GM23338 (cell line): ENCODE data around the gene VGLL4. TPM values are rescaled to one million over a fixed set of nuclear protein-coding genes. Genes with fewer than 3 reads are reported as not detected.

ENCODE experiments used
- ATAC-seq: fragments of 200-7000 bp; cut with Tn5 transposase; 3 replicates; pipeline ENCODE4 v1.9.1; 2020
- DNase-seq: peaks from one replicate; pipeline ENCODE4 v3.0.0-alpha.2; 2015; ENCODE audit warnings: low spot score
- H2AFZ ChIP-seq: fragments of 200-600 bp; sonication (generic); 2 replicates; pipeline ENCODE4 v1.8.0; 2016; ENCODE audit warnings: antibody characterized with exemption, mild to moderate bottlenecking, moderate library complexity
- H3F3A ChIP-seq: fragments of 200-600 bp; sonication (generic); replicated peaks from 2 replicates; pipeline ENCODE4 v1.8.0; 2017; ENCODE audit warnings: antibody characterized with exemption, mixed run types, low read depth
- H3K27ac ChIP-seq: fragments of 200-600 bp; sonication (generic); 2 replicates; pipeline ENCODE4 v1.6.1; 2016; ENCODE audit warnings: low read depth
- H3K27me3 ChIP-seq: fragments of 200-600 bp; sonication (generic); 2 replicates; pipeline ENCODE4 v1.8.0; 2016; ENCODE audit warnings: mild to moderate bottlenecking, mixed run types, moderate library complexity; ENCODE audit not compliant: insufficient read depth
- H3K36me3 ChIP-seq: fragments of 200-600 bp; sonication (generic); 2 replicates; pipeline ENCODE4 v1.8.0; 2016; ENCODE audit warnings: mild to moderate bottlenecking; ENCODE audit not compliant: insufficient read depth
- H3K4me1 ChIP-seq: fragments of 200-600 bp; sonication (generic); 2 replicates; pipeline ENCODE4 v1.8.0; 2016; ENCODE audit warnings: mild to moderate bottlenecking, moderate library complexity; ENCODE audit not compliant: insufficient read depth
- H3K4me2 ChIP-seq: fragments of 200-600 bp; sonication (generic); 2 replicates; pipeline ENCODE4 v1.7.1; 2017; ENCODE audit warnings: mixed run types
- H3K4me3 ChIP-seq: fragments of 200-600 bp; sonication (generic); 2 replicates; pipeline ENCODE4 v1.6.1; 2016; ENCODE audit warnings: mixed run types
- H3K79me2 ChIP-seq: fragments of 200-600 bp; sonication (generic); replicated peaks from 2 replicates; pipeline ENCODE4 v1.8.0; 2017; ENCODE audit warnings: mild to moderate bottlenecking; ENCODE audit not compliant: insufficient read depth
- H3K9me2 ChIP-seq: fragments of 200-600 bp; sonication (generic); 2 replicates; pipeline ENCODE4 v1.8.0; 2017; ENCODE audit not compliant: insufficient read depth
- H4K20me1 ChIP-seq: fragments of 200-600 bp; sonication (generic); replicated peaks from 2 replicates; pipeline ENCODE4 v1.8.0; 2017; ENCODE audit warnings: mild to moderate bottlenecking; ENCODE audit not compliant: insufficient read depth
- H3K27ac Mint-ChIP-seq: 2 replicates; pipeline ENCODE4 v1.8.0; 2020; ENCODE audit warnings: inconsistent platforms, mild to moderate bottlenecking, moderate library complexity, mixed read lengths
- H3K27me3 Mint-ChIP-seq: 3 replicates; pipeline ENCODE4 v1.8.0; 2022; ENCODE audit warnings: low read depth, mild to moderate bottlenecking, moderate library complexity, mixed read lengths, inconsistent platforms; ENCODE audit not compliant: insufficient read depth, poor library complexity
- H3K36me3 Mint-ChIP-seq: 3 replicates; pipeline ENCODE4 v1.8.0; 2021; ENCODE audit warnings: low read depth, mild to moderate bottlenecking, inconsistent platforms, moderate library complexity, mixed read lengths
- H3K4me1 Mint-ChIP-seq: 3 replicates; pipeline ENCODE4 v1.8.0; 2020; ENCODE audit warnings: mild to moderate bottlenecking, inconsistent platforms, mixed read lengths
- H3K4me3 Mint-ChIP-seq: 3 replicates; pipeline ENCODE4 v1.8.0; 2021; ENCODE audit warnings: moderate library complexity, mild to moderate bottlenecking, inconsistent platforms, mixed read lengths
- H3K9me3 Mint-ChIP-seq: 3 replicates; pipeline ENCODE4 v1.8.0; 2020; ENCODE audit warnings: moderate library complexity, mild to moderate bottlenecking, inconsistent platforms, mixed read lengths
- CREB1 ChIP-seq: fragments of 250-450 bp; sonication (Bioruptor Pico); IDR thresholded peaks from 2 replicates; pipeline ENCODE4 v1.5.0; 2020; ENCODE audit warnings: low read depth, mild to moderate bottlenecking, moderate library complexity
- EZH2 ChIP-seq: fragments of 200-600 bp; sonication (generic); IDR thresholded peaks from one replicate; pipeline ENCODE4 v1.8.0; 2017; ENCODE audit warnings: antibody characterized with exemption, mild to moderate bottlenecking, low read depth; ENCODE audit not compliant: unreplicated experiment
- EZH2phosphoT487 ChIP-seq: fragments of 200-600 bp; sonication (generic); IDR thresholded peaks from one replicate; pipeline ENCODE4 v1.8.1; 2018; ENCODE audit warnings: antibody characterized with exemption; ENCODE audit not compliant: unreplicated experiment
- JUNB ChIP-seq: IDR thresholded peaks from one replicate; pipeline ENCODE4 v1.6.1; 2016; ENCODE audit warnings: antibody characterized with exemption; ENCODE audit not compliant: unreplicated experiment
- NANOG ChIP-seq: IDR thresholded peaks from 2 replicates; pipeline ENCODE4 v1.6.1; 2016; ENCODE audit warnings: antibody characterized with exemption, borderline replicate concordance
- POLR2AphosphoS5 ChIP-seq: IDR thresholded peaks from 2 replicates; pipeline ENCODE4 v1.6.1; 2016; ENCODE audit warnings: antibody characterized with exemption, low read depth
- STAT1 ChIP-seq: IDR thresholded peaks from one replicate; pipeline ENCODE4 v1.6.1; 2016; ENCODE audit warnings: antibody characterized with exemption; ENCODE audit not compliant: unreplicated experiment
- ZNF114 ChIP-seq: fragments of 250-450 bp; sonication (Bioruptor Pico); IDR thresholded peaks from 2 replicates; pipeline ENCODE4 v1.5.0; 2020; ENCODE audit warnings: mild to moderate bottlenecking, moderate library complexity
- ZNF331 ChIP-seq: fragments of 250-450 bp; sonication (Bioruptor Pico); IDR thresholded peaks from 2 replicates; pipeline ENCODE4 v1.5.0; 2020; ENCODE audit warnings: low read depth, mild to moderate bottlenecking, moderate library complexity
- polyA plus RNA-seq: library from polyadenylated mRNA; unstranded; fragments of >200 nt; fragmentation: Nextera tagmentation; extraction: Ambion mirVana; gene quantifications from 2 replicates; pipeline ENCODE4 v1.2.1, GENCODE V29; 2016
- total RNA-seq: library from RNA; depleted of rRNA; stranded (reverse); fragments of >200 nt; shearing (Covaris generic); gene quantifications from 2 replicates; pipeline ENCODE4 v1.2.3, GENCODE V29; 2014
- TF ChIP-seq, protein P1 (sequence below), 2 experiments: fragments of 200-600 bp in 1 of 2; sonication (generic) in 1 of 2; conservative IDR thresholded peaks; 2 replicates each; pipeline versions ENCODE4 v1.5.1 to v1.6.1; 2016 to 2017; ENCODE audit warnings: antibody characterized with exemption in 2 of 2, low read depth in 2 of 2, mild to moderate bottlenecking in 2 of 2, moderate library complexity in 1 of 2
- TF ChIP-seq, protein P2 (sequence below): IDR thresholded peaks from 2 replicates; pipeline ENCODE4 v1.6.1; 2016; ENCODE audit warnings: antibody characterized with exemption
- TF ChIP-seq, protein P3 (sequence below): fragments of 250-450 bp; sonication (Bioruptor Pico); IDR thresholded peaks from 2 replicates; pipeline ENCODE4 v1.5.0; 2020; ENCODE audit warnings: mild to moderate bottlenecking, moderate library complexity
- TF ChIP-seq, protein P4 (sequence below): IDR thresholded peaks from one replicate; pipeline ENCODE4 v1.6.1; 2018; ENCODE audit warnings: antibody characterized with exemption; ENCODE audit not compliant: unreplicated experiment

VGLL4 gene
- total and polyA plus RNA-seq, 2 experiments from 2014 or later: 20.8 to 45.9 TPM

DNA sequence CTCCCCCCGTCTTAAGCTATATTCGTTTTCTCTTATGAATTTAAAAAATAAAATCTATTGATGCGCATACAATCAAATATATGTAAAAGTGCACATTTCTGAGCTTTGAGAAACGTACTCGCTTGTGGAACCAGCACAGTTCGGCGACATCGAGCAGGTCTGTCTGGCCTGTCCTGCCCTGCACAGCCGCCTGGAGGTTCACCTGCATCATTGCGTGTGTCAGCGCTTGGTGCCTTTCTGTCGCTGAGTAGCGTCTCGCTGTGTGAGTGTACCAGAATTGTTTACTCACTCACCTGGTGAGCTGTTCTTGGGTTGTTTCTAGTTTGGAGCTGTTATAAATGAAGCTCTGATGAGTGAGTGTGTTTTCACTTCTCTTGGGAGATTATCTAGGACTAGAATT, 104.0 kb downstream of the VGLL4 start (continued):
- TF ChIP-seq EZH2: no peak

DNA sequence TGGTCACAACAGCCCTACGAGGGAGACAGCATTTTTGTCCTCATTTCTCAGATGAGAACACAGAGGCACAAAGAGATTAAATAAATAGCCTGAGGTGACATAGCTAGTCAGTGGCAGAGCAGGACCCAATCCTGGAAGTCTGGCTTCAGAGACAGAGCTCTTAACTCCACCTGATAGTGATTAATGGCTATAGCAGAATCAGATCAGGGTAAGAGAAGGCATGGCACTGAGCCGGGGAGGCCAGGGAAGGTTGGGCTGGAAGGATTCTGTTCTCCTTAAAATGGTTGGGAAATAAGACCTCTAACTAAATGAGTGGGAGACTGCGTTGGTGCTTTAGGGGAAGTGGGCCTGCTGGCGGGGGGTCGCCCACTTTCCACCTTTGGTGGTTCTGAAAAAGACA, 104.5 kb downstream of the VGLL4 start:
- Histone ChIP-seq H3K27ac (no peak overlapping the region), H3K27me3 (no peaks in the 10 kb centered on the region), H3K4me3 (no peak overlapping the region), H2AFZ (no peak overlapping the region), H3F3A (no peaks in the 10 kb centered on the region), H3K79me2 (no peaks in the 10 kb centered on the region), H4K20me1 (no peaks in the 10 kb centered on the region), H3K36me3 (no peaks in the 10 kb centered on the region), H3K4me2 (no peak overlapping the region), H3K4me1 (no peaks in the 10 kb centered on the region), H3K9me2 (no peaks in the 10 kb centered on the region)
- no peaks in the 10 kb centered on the region for H3K36me3 Mint-ChIP-seq
- no peaks in the 10 kb centered on the region; the same call in 2 of the 3 replicates for H3K4me1 Mint-ChIP-seq
- TF ChIP-seq, protein P1, sequence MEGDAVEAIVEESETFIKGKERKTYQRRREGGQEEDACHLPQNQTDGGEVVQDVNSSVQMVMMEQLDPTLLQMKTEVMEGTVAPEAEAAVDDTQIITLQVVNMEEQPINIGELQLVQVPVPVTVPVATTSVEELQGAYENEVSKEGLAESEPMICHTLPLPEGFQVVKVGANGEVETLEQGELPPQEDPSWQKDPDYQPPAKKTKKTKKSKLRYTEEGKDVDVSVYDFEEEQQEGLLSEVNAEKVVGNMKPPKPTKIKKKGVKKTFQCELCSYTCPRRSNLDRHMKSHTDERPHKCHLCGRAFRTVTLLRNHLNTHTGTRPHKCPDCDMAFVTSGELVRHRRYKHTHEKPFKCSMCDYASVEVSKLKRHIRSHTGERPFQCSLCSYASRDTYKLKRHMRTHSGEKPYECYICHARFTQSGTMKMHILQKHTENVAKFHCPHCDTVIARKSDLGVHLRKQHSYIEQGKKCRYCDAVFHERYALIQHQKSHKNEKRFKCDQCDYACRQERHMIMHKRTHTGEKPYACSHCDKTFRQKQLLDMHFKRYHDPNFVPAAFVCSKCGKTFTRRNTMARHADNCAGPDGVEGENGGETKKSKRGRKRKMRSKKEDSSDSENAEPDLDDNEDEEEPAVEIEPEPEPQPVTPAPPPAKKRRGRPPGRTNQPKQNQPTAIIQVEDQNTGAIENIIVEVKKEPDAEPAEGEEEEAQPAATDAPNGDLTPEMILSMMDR (conservative IDR thresholded peaks at IDR 0.05; ENCODE audit: low read depth in 2 of 2): no peak
- TF ChIP-seq EZH2: no peak
- no peak for TF ChIP-seq ZNF331 (CRISPR knock-in tag)
- TF ChIP-seq POLR2AphosphoS5: no peak
- no peak for TF ChIP-seq NANOG
- TF ChIP-seq, protein P2, sequence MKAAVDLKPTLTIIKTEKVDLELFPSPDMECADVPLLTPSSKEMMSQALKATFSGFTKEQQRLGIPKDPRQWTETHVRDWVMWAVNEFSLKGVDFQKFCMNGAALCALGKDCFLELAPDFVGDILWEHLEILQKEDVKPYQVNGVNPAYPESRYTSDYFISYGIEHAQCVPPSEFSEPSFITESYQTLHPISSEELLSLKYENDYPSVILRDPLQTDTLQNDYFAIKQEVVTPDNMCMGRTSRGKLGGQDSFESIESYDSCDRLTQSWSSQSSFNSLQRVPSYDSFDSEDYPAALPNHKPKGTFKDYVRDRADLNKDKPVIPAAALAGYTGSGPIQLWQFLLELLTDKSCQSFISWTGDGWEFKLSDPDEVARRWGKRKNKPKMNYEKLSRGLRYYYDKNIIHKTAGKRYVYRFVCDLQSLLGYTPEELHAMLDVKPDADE: no peak
- no peak for TF ChIP-seq EZH2phosphoT487
- TF ChIP-seq JUNB: no peak
- TF ChIP-seq, protein P3, sequence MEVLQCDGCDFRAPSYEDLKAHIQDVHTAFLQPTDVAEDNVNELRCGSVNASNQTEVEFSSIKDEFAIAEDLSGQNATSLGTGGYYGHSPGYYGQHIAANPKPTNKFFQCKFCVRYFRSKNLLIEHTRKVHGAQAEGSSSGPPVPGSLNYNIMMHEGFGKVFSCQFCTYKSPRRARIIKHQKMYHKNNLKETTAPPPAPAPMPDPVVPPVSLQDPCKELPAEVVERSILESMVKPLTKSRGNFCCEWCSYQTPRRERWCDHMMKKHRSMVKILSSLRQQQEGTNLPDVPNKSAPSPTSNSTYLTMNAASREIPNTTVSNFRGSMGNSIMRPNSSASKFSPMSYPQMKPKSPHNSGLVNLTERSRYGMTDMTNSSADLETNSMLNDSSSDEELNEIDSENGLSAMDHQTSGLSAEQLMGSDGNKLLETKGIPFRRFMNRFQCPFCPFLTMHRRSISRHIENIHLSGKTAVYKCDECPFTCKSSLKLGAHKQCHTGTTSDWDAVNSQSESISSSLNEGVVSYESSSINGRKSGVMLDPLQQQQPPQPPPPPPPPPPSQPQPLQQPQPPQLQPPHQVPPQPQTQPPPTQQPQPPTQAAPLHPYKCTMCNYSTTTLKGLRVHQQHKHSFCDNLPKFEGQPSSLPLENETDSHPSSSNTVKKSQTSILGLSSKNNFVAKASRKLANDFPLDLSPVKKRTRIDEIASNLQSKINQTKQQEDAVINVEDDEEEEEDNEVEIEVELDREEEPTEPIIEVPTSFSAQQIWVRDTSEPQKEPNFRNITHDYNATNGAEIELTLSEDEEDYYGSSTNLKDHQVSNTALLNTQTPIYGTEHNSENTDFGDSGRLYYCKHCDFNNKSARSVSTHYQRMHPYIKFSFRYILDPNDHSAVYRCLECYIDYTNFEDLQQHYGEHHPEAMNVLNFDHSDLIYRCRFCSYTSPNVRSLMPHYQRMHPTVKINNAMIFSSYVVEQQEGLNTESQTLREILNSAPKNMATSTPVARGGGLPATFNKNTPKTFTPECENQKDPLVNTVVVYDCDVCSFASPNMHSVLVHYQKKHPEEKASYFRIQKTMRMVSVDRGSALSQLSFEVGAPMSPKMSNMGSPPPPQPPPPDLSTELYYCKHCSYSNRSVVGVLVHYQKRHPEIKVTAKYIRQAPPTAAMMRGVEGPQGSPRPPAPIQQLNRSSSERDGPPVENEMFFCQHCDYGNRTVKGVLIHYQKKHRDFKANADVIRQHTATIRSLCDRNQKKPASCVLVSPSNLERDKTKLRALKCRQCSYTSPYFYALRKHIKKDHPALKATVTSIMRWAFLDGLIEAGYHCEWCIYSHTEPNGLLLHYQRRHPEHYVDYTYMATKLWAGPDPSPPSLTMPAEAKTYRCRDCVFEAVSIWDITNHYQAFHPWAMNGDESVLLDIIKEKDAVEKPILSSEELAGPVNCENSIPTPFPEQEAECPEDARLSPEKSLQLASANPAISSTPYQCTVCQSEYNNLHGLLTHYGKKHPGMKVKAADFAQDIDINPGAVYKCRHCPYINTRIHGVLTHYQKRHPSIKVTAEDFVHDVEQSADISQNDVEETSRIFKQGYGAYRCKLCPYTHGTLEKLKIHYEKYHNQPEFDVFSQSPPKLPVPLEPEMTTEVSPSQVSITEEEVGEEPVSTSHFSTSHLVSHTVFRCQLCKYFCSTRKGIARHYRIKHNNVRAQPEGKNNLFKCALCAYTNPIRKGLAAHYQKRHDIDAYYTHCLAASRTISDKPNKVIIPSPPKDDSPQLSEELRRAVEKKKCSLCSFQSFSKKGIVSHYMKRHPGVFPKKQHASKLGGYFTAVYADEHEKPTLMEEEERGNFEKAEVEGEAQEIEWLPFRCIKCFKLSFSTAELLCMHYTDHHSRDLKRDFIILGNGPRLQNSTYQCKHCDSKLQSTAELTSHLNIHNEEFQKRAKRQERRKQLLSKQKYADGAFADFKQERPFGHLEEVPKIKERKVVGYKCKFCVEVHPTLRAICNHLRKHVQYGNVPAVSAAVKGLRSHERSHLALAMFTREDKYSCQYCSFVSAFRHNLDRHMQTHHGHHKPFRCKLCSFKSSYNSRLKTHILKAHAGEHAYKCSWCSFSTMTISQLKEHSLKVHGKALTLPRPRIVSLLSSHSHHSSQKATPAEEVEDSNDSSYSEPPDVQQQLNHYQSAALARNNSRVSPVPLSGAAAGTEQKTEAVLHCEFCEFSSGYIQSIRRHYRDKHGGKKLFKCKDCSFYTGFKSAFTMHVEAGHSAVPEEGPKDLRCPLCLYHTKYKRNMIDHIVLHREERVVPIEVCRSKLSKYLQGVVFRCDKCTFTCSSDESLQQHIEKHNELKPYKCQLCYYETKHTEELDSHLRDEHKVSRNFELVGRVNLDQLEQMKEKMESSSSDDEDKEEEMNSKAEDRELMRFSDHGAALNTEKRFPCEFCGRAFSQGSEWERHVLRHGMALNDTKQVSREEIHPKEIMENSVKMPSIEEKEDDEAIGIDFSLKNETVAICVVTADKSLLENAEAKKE: no peak
- TF ChIP-seq ZNF114: no peak
- TF ChIP-seq, protein P4, sequence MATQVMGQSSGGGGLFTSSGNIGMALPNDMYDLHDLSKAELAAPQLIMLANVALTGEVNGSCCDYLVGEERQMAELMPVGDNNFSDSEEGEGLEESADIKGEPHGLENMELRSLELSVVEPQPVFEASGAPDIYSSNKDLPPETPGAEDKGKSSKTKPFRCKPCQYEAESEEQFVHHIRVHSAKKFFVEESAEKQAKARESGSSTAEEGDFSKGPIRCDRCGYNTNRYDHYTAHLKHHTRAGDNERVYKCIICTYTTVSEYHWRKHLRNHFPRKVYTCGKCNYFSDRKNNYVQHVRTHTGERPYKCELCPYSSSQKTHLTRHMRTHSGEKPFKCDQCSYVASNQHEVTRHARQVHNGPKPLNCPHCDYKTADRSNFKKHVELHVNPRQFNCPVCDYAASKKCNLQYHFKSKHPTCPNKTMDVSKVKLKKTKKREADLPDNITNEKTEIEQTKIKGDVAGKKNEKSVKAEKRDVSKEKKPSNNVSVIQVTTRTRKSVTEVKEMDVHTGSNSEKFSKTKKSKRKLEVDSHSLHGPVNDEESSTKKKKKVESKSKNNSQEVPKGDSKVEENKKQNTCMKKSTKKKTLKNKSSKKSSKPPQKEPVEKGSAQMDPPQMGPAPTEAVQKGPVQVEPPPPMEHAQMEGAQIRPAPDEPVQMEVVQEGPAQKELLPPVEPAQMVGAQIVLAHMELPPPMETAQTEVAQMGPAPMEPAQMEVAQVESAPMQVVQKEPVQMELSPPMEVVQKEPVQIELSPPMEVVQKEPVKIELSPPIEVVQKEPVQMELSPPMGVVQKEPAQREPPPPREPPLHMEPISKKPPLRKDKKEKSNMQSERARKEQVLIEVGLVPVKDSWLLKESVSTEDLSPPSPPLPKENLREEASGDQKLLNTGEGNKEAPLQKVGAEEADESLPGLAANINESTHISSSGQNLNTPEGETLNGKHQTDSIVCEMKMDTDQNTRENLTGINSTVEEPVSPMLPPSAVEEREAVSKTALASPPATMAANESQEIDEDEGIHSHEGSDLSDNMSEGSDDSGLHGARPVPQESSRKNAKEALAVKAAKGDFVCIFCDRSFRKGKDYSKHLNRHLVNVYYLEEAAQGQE: no peak
- no peak for TF ChIP-seq STAT1
- no peak for TF ChIP-seq CREB1 (CRISPR knock-in tag)
- ATAC-seq (no peak), DNase-seq (no peak)
- no peak overlapping the region for H3K27ac Mint-ChIP-seq
- no peaks in the 10 kb centered on the region for H3K9me3 Mint-ChIP-seq
- H3K27me3 Mint-ChIP-seq: peaks cover 13% of the 10 kb centered on the region
- H3K4me3 Mint-ChIP-seq: no peak overlapping the region
